PFSK-1 (cell line): ENCODE data around the gene BMPR2.

Experiments
- POLR2AphosphoS5 ChIP-seq: IDR thresholded peaks from 2 replicates; pipeline ENCODE4 v1.6.1; 2012; ENCODE audit warnings: low read depth, mild to moderate bottlenecking, control low read depth, low read length, moderate library complexity
- REST ChIP-seq, 2 experiments: IDR thresholded peaks; 2 replicates each; pipeline versions ENCODE4 v1.6.1 to v1.8.0; 2011 to 2012; ENCODE audit warnings: low read depth in 2 of 2, low read length in 2 of 2, control low read depth in 1 of 2, inconsistent platforms in 1 of 2, mild to moderate bottlenecking in 1 of 2, moderate library complexity in 1 of 2; ENCODE audit not compliant: insufficient read depth in 1 of 2
- TAF1 ChIP-seq: IDR thresholded peaks from 2 replicates; pipeline ENCODE4 v1.6.1; 2012; ENCODE audit warnings: low read length, control low read depth, borderline replicate concordance; ENCODE audit not compliant: insufficient read depth

DNA sequence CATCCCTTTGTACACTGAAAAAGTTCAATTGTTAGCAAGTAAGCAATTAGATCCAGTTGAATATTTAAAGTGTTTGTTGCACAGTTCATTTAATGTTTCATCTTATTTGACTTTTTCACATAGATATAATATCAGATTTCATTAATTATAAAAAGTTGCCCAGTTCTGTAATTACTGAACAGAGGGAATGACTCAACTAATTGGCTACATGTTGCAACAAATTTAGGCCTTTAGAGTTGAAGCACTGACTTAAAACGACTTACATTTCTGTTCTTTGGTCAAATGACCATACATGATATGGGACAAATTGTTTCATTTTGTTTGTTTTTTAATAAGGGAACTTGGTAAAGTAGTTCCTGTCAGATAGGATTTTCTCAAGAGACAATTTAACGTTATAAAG is 190.2 kb downstream of the BMPR2 start:
- no peak for TF ChIP-seq TAF1
- TF ChIP-seq POLR2AphosphoS5: no peak
- TF ChIP-seq REST (IDR thresholded peaks at IDR 0.05; ENCODE audit: insufficient read depth in 1 of 2, low read depth in 2 of 2, low read length in 2 of 2): no peak
